AG04450 (cell line): ENCODE measurements around the gene CHIC2. TPM values are rescaled to one million over a fixed set of nuclear protein-coding genes. Genes with fewer than 3 reads are reported as not detected.
"Not testable (repeated sequence)": the region's sequence is repeated elsewhere in the genome, so short reads cannot be mapped to it uniquely, and the experiment has no call there.

Experiments used
- CTCF ChIA-PET: fragments of 300-600, 350-600 bp; formaldehyde crosslinking; extraction: SDS; loops from one replicate; lab custom pipeline; 2022; ENCODE audit warnings: antibody characterized with exemption, inconsistent platforms; lab: Charles Lee
- POLR2A ChIA-PET: fragments of 350-600 bp; formaldehyde crosslinking; extraction: SDS; loops from one replicate; lab custom pipeline; 2021; ENCODE audit warnings: antibody characterized with exemption, inconsistent platforms; lab: Yijun Ruan, JAX
- DNase-seq: peaks from one replicate; pipeline ENCODE4 v3.0.0-alpha.2; 2011; ENCODE audit warnings: low read depth, low spot score
- H3K27ac ChIP-seq: one replicate; pipeline ENCODE4 v1.5.1; 2012; ENCODE audit warnings: low read depth, low read length, control low read depth
- H3K27me3 ChIP-seq: one replicate; pipeline ENCODE4 v1.6.0; 2012; ENCODE audit warnings: low read length; ENCODE audit not compliant: control insufficient read depth, insufficient read depth
- H3K4me3 ChIP-seq: 2 replicates; pipeline ENCODE4 v1.5.1; 2011; ENCODE audit warnings: mild to moderate bottlenecking, low read depth, low read length, control low read depth
- H3K9me3 ChIP-seq: 2 replicates; pipeline ENCODE4 v1.5.1; 2012; ENCODE audit warnings: low read length; ENCODE audit not compliant: control insufficient read depth, insufficient read depth
- CTCF ChIP-seq: IDR thresholded peaks from 2 replicates; pipeline ENCODE4 v1.5.1; 2011; ENCODE audit warnings: low read depth, low read length, control low read depth, inconsistent platforms
- polyA minus RNA-seq: library from RNA; depleted of rRNA, polyadenylated mRNA; stranded (reverse); fragments of >200 nt; gene quantifications from 2 replicates; pipeline ENCODE4 v1.2.3, GENCODE V29; 2011; rRNA and poly(A)+ RNA removed
- polyA plus RNA-seq: library from polyadenylated mRNA; depleted of rRNA; stranded (reverse); fragments of >200 nt; gene quantifications from 2 replicates; pipeline ENCODE4 v1.2.3, GENCODE V29; 2011; rRNA removed

The CHIC2 gene
- polyA plus RNA-seq, result 22.2 and 32.6 TPM in 2 replicates
- polyA minus RNA-seq, result 18.0 and 25.9 TPM in 2 replicates

GRCh38 chr4:54064317-54065111 is at the start of gene CHIC2:
Gene CHIC2, minus strand, starts transcription at chr4:54064605. Its CDS starts 305 bp downstream, at chr4:54064300.
- H3K27me3 ChIP-seq, result no peaks in the 10 kb centered on the region
- POLR2A ChIA-PET, result no interaction called here
- H3K9me3 ChIP-seq, result peaks cover 4% of the 10 kb centered on the region; the same call in 1 of the 2 replicates
- peak; percentile 72 for DNase-seq
- peak within 1 kb of the TSS; percentile 88 for H3K4me3 ChIP-seq
- peak within 1 kb of the TSS; percentile 71 for H3K27ac ChIP-seq
- TF ChIP-seq CTCF, result no peak
- CTCF ChIA-PET, result interaction anchor here (0.9 kb wide), 1 partner anchor 156 kb away, joined by 3 read pairs; no protein-coding TSS in a partner anchor

- CTCF ChIA-PET, H3K27me3 ChIP-seq, POLR2A ChIA-PET, H3K4me3 ChIP-seq, H3K27ac ChIP-seq, DNase-seq, H3K9me3 ChIP-seq: not testable (repeated sequence)
Measured at GRCh38 chr4:54113206-54113605, 48.8 kb upstream of the CHIC2 start.

GRCh38 chr4:54110019-54110416 is 45.6 kb upstream of the CHIC2 start:
- ChIA-PET CTCF (no interaction called here), POLR2A (no interaction called here)
- H3K9me3 ChIP-seq, result peaks cover 8% of the 10 kb centered on the region; the same call in 1 of the 2 replicates
- DNase-seq, result no peak
- H3K27ac ChIP-seq, result no peak overlapping the region
- H3K27me3 ChIP-seq, result peaks cover 10% of the 10 kb centered on the region
- no peak overlapping the region for H3K4me3 ChIP-seq
- no peak for TF ChIP-seq CTCF

GRCh38 chr4:54109241-54110018 is 45.0 kb upstream of the CHIC2 start:
- ChIA-PET POLR2A (no interaction called here), CTCF (interaction anchor here (0.8 kb wide), 1 partner anchor 109 kb away, joined by 3 read pairs; no protein-coding TSS in a partner anchor)
- Histone ChIP-seq H3K27me3 (peaks cover 10% of the 10 kb centered on the region), H3K27ac (no peak overlapping the region), H3K4me3 (no peak overlapping the region), H3K9me3 (peaks cover 8% of the 10 kb centered on the region; the same call in 1 of the 2 replicates)
- no peak for TF ChIP-seq CTCF
- no peak for DNase-seq

GRCh38 chr4:54107951-54108748 is 43.7 kb upstream of the CHIC2 start:
- Histone ChIP-seq H3K27me3 (peaks cover 14% of the 10 kb centered on the region), H3K9me3 (peaks cover 8% of the 10 kb centered on the region; the same call in 1 of the 2 replicates), H3K4me3 (peak overlapping the region; percentile 12; the same call in 1 of the 2 replicates), H3K27ac (no peak overlapping the region)
- no peak for DNase-seq
- ChIA-PET CTCF (interaction anchor here (0.8 kb wide), 1 partner anchor 110 kb away, joined by 3 read pairs; no protein-coding TSS in a partner anchor), POLR2A (no interaction called here)
- TF ChIP-seq CTCF, result peak; percentile 25; the same call in 1 of the 2 replicates
